Measurements from ENCODE around the gene RABGAP1L.

RABGAP1L gene

GRCh38 chr1:174914991-174915390 is 755.7 kb downstream of the RABGAP1L start:
- no peak for DNase-seq (ENCODE audit: insufficient read length, low spot score)
- TF ChIP-seq POLR2AphosphoS5 (IDR thresholded peaks at IDR 0.05; ENCODE audit: low read depth, low read length) (no peak), PAX5 (IDR thresholded peaks at IDR 0.05; ENCODE audit: insufficient read depth, low read length, severe bottlenecking) (no peak), SPI1 (IDR thresholded peaks at IDR 0.05; ENCODE audit: low read depth, low read length) (no peak), POU2F2 (IDR thresholded peaks at IDR 0.05; ENCODE audit: low read depth, low read length) (no peak), TAF1 (IDR thresholded peaks at IDR 0.05; ENCODE audit: low read depth, low read length) (no peak), POLR2A (IDR thresholded peaks at IDR 0.05; ENCODE audit: low read depth, low read length) (no peak)
- no peak for FAIRE-seq

- TF ChIP-seq POU2F2 (IDR thresholded peaks at IDR 0.05; ENCODE audit: low read depth, low read length) (no peak), PAX5 (IDR thresholded peaks at IDR 0.05; ENCODE audit: insufficient read depth, low read length, severe bottlenecking) (no peak), POLR2A (IDR thresholded peaks at IDR 0.05; ENCODE audit: low read depth, low read length) (no peak), TAF1 (IDR thresholded peaks at IDR 0.05; ENCODE audit: low read depth, low read length) (no peak), SPI1 (IDR thresholded peaks at IDR 0.05; ENCODE audit: low read depth, low read length) (peak; percentile 93), POLR2AphosphoS5 (IDR thresholded peaks at IDR 0.05; ENCODE audit: low read depth, low read length) (no peak)
- DNase-seq (ENCODE audit: insufficient read length, low spot score) = no peak
- peak; percentile 26 for FAIRE-seq
Observed at GRCh38 chr1:174916846-174917245, 757.5 kb downstream of the RABGAP1L start.

- TF ChIP-seq PAX5 (IDR thresholded peaks at IDR 0.05; ENCODE audit: insufficient read depth, low read length, severe bottlenecking) (no peak), POLR2AphosphoS5 (IDR thresholded peaks at IDR 0.05; ENCODE audit: low read depth, low read length) (no peak), POU2F2 (IDR thresholded peaks at IDR 0.05; ENCODE audit: low read depth, low read length) (no peak), SPI1 (IDR thresholded peaks at IDR 0.05; ENCODE audit: low read depth, low read length) (no peak)
- no peak for DNase-seq (ENCODE audit: insufficient read length, low spot score)
- peak; percentile 23 for FAIRE-seq
Observed at GRCh38 chr1:174920093-174920492, 760.8 kb downstream of the RABGAP1L start.

GRCh38 chr1:174922121-174922520 is 762.8 kb downstream of the RABGAP1L start:
- TF ChIP-seq POLR2AphosphoS5 (IDR thresholded peaks at IDR 0.05; ENCODE audit: low read depth, low read length) (no peak), POLR2A (IDR thresholded peaks at IDR 0.05; ENCODE audit: low read depth, low read length) (no peak)
- DNase-seq (ENCODE audit: insufficient read length, low spot score) (no peak), FAIRE-seq (no peak)

- FAIRE-seq (no peak), DNase-seq (ENCODE audit: insufficient read length, low spot score) (no peak)
- TF ChIP-seq PAX5 (IDR thresholded peaks at IDR 0.05; ENCODE audit: insufficient read depth, low read length, severe bottlenecking) (no peak), POU2F2 (IDR thresholded peaks at IDR 0.05; ENCODE audit: low read depth, low read length) (no peak), SPI1 (IDR thresholded peaks at IDR 0.05; ENCODE audit: low read depth, low read length) (no peak), TAF1 (IDR thresholded peaks at IDR 0.05; ENCODE audit: low read depth, low read length) (no peak), POLR2AphosphoS5 (IDR thresholded peaks at IDR 0.05; ENCODE audit: low read depth, low read length) (no peak), POLR2A (IDR thresholded peaks at IDR 0.05; ENCODE audit: low read depth, low read length) (no peak)
Observed at GRCh38 chr1:174923820-174924219, 764.5 kb downstream of the RABGAP1L start.

- DNase-seq (ENCODE audit: insufficient read length, low spot score) = no peak
- TF ChIP-seq PAX5 (IDR thresholded peaks at IDR 0.05; ENCODE audit: insufficient read depth, low read length, severe bottlenecking) (no peak), SPI1 (IDR thresholded peaks at IDR 0.05; ENCODE audit: low read depth, low read length) (no peak), POU2F2 (IDR thresholded peaks at IDR 0.05; ENCODE audit: low read depth, low read length) (no peak), POLR2A (IDR thresholded peaks at IDR 0.05; ENCODE audit: low read depth, low read length) (no peak), TAF1 (IDR thresholded peaks at IDR 0.05; ENCODE audit: low read depth, low read length) (no peak), POLR2AphosphoS5 (IDR thresholded peaks at IDR 0.05; ENCODE audit: low read depth, low read length) (no peak)
- no peak for FAIRE-seq
Observed at GRCh38 chr1:174928541-174928940, 769.2 kb downstream of the RABGAP1L start.

GRCh38 chr1:174931214-174931613 is 771.9 kb downstream of the RABGAP1L start:
- no peak for FAIRE-seq
- TF ChIP-seq POLR2A (IDR thresholded peaks at IDR 0.05; ENCODE audit: low read depth, low read length) (no peak), TAF1 (IDR thresholded peaks at IDR 0.05; ENCODE audit: low read depth, low read length) (no peak), POU2F2 (IDR thresholded peaks at IDR 0.05; ENCODE audit: low read depth, low read length) (no peak), POLR2AphosphoS5 (IDR thresholded peaks at IDR 0.05; ENCODE audit: low read depth, low read length) (no peak), SPI1 (IDR thresholded peaks at IDR 0.05; ENCODE audit: low read depth, low read length) (no peak), PAX5 (IDR thresholded peaks at IDR 0.05; ENCODE audit: insufficient read depth, low read length, severe bottlenecking) (no peak)
- DNase-seq (ENCODE audit: insufficient read length, low spot score) = no peak

- DNase-seq (ENCODE audit: insufficient read length, low spot score) (no peak), FAIRE-seq (no peak)
- TF ChIP-seq POU2F2 (IDR thresholded peaks at IDR 0.05; ENCODE audit: low read depth, low read length) (no peak), POLR2AphosphoS5 (IDR thresholded peaks at IDR 0.05; ENCODE audit: low read depth, low read length) (no peak), SPI1 (IDR thresholded peaks at IDR 0.05; ENCODE audit: low read depth, low read length) (no peak), POLR2A (IDR thresholded peaks at IDR 0.05; ENCODE audit: low read depth, low read length) (no peak), TAF1 (IDR thresholded peaks at IDR 0.05; ENCODE audit: low read depth, low read length) (no peak), PAX5 (IDR thresholded peaks at IDR 0.05; ENCODE audit: insufficient read depth, low read length, severe bottlenecking) (no peak)
Observed at GRCh38 chr1:174932587-174932986, 773.3 kb downstream of the RABGAP1L start.

GRCh38 chr1:174935961-174936727 is 776.8 kb downstream of the RABGAP1L start:
- no peak for TF ChIP-seq POLR2AphosphoS5 (IDR thresholded peaks at IDR 0.05; ENCODE audit: low read depth, low read length)
- no peak for TF ChIP-seq POU2F2 (IDR thresholded peaks at IDR 0.05; ENCODE audit: low read depth, low read length)
- no peak for DNase-seq (ENCODE audit: insufficient read length, low spot score)
- FAIRE-seq = no peak

GRCh38 chr1:174938281-174939007 is 779.1 kb downstream of the RABGAP1L start:
- no peak for TF ChIP-seq POLR2AphosphoS5 (IDR thresholded peaks at IDR 0.05; ENCODE audit: low read depth, low read length)
- no peak for TF ChIP-seq POLR2A (IDR thresholded peaks at IDR 0.05; ENCODE audit: low read depth, low read length)
- TF ChIP-seq PAX5 (IDR thresholded peaks at IDR 0.05; ENCODE audit: insufficient read depth, low read length, severe bottlenecking) = no peak
- no peak for TF ChIP-seq POU2F2 (IDR thresholded peaks at IDR 0.05; ENCODE audit: low read depth, low read length)
- TF ChIP-seq SPI1 (IDR thresholded peaks at IDR 0.05; ENCODE audit: low read depth, low read length) = no peak
- no peak for TF ChIP-seq TAF1 (IDR thresholded peaks at IDR 0.05; ENCODE audit: low read depth, low read length)
- no peak for FAIRE-seq
- no peak for DNase-seq (ENCODE audit: insufficient read length, low spot score)
